Measurements from ENCODE around the gene MAP6.

Gene MAP6

GRCh38 chr11:75665990-75666389 is 2.8 kb downstream of the MAP6 start:
- no peak for DNase-seq

DNA sequence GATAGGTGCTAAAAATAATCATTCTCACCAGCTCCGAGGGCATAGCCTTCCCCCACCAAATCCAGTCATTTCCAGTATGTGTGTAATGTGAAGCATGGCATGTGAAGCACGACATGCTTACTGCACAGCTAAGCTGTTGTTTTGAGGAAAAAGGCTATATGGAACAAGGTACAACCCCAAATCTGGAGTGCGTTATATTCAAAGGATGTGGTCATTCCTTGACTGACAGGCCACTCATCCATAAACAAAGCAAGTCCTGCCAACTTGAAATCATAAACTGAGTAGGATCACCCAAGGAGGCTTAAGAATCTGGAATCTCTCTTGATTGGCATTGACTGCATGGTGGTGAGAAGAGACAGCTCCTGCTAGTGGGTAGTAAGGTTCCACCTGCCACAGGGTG is 3.7 kb downstream of the MAP6 start:
- no peak for DNase-seq

DNA sequence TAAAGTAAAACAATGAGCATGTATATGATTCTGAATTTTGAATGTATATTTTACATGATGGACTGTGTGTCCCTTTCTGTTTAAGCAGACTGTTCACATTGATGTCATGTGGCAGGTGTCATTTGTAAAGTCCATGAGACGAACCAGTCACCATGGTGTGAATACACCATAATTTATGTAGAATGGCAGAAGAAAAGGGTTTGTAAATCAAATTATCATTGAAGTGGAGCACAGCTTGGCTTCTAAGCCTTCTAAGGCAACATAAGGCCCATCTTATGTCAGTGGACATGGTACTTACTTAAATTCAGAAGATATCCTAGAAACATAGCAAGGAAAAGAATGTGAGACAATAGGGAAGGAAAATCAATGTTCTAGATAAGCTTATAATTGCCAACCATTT is 4.4 kb downstream of the MAP6 start:
- no peak for DNase-seq

DNA sequence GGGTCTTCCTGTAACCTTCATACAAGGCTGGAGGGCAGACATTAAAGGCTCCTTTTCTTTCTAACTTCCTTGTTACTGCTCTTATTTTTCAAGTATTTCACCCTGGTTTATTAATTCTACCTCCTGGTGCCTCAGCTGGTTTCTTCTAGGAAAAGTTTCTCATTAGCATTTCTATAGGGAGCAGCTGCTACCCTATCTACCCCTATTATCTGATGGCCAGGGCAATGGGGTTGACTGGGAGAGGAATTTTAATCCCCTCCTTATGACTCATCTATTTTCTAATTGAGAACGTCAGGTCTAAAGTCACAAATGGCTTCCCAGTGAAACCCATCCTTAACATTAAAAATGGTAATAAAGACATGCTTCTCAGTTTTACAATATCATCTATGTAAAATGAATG is 5.0 kb downstream of the MAP6 start:
- DNase-seq = no peak

DNA sequence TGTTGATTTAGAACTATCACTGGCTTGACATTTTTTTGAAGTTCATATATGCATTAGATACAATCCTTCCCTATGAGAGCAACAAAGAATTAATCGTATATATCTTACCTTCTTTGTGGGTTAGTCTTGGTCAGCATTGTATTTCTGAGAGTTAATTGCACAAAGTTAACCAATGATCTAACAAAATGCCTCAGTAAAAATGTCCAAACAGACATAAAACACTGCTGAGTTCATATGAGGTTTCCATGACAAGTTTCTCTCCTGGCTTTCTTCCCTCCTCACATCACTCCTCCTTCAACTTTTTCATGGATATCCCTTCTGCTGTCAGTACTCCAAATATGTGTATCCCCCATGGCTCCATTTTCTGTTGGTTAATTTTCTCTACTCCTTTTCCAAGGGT is 9.0 kb downstream of the MAP6 start:
- no peak for DNase-seq

GRCh38 chr11:75656044-75656727 is 12.7 kb downstream of the MAP6 start:
- DNase-seq = no peak

DNA sequence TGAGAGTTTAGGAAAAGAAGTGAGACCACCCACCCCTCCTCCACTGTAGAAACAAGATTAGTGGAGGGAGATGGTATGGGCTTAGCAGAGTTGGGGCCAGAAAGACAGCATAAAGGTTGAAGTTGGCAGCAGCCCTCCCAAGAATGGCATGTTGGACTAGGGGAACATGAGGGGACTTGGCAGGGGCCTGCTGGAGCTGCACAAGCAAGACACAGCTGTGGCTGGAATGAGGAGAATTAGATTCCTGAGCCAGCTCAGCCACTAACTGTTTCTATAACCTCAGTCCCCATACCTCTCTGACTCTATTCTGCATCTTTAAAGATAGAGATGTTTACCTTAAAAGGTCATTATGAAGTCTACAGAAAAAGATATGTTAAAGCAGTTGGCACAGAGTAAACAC is 13.2 kb downstream of the MAP6 start:
- no peak for DNase-seq

GRCh38 chr11:75654314-75654713 is 14.5 kb downstream of the MAP6 start:
- no peak for DNase-seq

GRCh38 chr11:75653532-75653931 is 15.3 kb downstream of the MAP6 start:
- DNase-seq = no peak

- no peak for DNase-seq
Measured at GRCh38 chr11:75652936-75653335, 15.9 kb downstream of the MAP6 start.

DNA sequence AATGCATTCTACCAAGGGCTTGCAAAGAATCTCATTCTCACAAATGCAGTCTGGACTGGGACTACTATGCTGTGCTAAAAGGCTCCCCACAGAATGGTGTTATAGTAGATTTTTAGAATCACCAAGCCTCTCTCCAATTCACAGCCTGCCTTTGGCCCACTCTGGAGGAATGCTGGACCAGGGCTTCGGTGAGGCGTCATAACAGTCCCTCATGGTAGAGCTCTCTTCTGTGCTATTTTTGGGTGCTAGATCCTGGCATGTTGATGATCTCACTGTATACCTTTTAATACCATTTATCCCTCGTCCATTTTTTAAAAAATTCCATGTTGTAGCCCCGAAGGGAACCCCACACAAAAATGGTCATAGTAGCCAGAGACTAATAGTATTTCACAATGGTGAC is 17.6 kb downstream of the MAP6 start:
- no peak for DNase-seq

DNA sequence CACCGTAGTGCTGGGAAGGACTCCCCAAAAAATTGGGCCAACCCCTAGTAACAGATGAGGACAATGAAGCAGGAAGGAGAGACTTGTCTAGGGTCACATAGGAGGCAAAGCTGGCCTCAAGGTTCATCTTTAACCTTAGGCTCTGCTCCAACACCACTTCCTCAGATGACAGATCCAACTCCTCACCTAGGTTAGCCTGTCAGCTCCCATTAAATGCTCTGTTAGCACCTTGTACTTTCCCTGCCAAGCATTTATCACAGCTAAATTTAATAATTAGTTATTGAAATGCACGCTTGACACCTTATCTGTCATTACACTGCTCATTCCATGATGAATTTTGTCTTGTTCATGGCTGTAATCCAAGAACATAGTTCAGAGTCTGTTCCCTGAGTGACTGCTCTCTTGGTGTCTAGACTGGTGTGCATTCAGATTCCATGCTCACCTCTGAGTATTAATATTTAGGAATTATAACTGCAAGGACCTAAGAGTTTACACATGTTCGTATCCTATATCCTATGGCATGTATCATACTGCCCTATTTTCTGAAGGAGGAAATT is 18.6 kb downstream of the MAP6 start:
- no peak for DNase-seq

DNA sequence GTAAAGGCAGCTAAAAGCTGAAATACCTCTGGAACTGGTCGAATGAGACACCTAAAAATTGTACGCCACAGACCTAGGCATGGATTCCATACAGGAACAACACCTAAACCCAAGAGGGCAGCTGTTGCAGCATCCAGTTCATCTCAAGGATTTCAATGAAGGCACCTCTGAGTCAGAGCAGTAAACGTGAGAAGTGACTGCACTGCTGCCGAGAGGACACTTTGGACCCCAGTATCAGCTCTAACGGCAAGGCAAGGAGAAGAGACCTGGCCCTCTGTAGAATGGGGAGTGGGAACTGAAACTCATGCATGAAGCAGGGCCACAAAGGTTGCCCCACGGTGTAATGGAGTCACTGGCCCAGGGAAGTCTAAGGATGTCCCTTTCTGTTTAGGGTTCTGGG is 23.9 kb downstream of the MAP6 start:
- no peak for DNase-seq

DNA sequence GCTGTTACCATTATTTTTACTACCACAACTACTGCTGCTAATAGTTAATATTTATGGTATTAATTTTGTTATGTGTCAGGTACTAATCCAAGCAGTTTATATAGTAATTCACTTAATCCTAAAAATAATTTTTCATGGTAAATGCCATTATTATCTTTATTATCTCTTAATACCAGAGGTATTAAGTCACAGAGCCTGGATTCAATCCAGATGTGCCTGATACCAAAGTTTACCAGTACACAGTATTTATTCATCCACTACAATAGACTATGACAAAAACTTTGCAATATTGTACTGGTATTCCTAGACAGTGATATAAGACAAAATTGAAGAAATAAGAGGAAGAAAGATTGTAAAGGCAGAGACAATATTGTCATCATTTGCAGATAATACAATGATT is 24.5 kb downstream of the MAP6 start:
- DNase-seq = no peak

GRCh38 chr11:75642402-75643113 is 26.3 kb downstream of the MAP6 start:
- DNase-seq = no peak

DNA sequence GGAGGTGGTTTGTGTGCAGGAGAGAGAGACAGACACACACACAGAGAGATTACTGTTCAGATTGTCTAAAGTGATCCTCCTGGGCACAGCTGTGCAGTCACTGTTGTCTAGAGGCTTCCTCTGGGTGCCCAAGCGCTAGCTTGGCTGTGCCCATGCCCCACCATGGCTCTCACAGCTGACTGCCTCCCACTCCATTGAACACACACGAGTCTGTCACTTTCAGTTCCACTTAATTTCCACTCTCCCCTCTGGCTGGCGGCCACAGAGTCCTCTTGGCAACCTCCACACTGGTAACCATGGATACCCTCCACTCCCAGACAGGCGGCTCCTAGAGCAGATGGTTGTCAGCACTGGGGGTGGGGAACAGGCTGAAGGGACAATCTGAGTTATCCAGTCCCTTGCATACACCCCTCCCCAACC is 29.1 kb downstream of the MAP6 start:
- DNase-seq = peak; percentile 96

DNA sequence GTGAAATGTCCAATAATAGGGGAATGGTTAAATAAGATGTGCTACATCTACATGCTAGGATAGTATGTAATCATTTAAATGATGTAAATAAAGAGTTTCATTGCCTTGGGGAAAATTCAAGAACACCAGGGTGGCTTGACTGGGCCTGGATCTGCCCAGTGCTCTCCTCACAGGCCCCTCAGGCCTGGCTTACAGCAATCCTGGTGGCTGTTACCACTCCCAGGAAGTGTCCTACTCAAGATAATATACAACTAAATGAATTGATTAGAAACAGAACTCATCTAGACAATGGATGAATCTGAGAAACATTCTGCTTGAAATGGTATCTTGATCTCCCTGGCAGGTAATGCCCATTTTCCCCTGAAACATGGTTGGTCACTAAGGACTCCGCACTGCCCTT is 30.8 kb downstream of the MAP6 start:
- no peak for DNase-seq

DNA sequence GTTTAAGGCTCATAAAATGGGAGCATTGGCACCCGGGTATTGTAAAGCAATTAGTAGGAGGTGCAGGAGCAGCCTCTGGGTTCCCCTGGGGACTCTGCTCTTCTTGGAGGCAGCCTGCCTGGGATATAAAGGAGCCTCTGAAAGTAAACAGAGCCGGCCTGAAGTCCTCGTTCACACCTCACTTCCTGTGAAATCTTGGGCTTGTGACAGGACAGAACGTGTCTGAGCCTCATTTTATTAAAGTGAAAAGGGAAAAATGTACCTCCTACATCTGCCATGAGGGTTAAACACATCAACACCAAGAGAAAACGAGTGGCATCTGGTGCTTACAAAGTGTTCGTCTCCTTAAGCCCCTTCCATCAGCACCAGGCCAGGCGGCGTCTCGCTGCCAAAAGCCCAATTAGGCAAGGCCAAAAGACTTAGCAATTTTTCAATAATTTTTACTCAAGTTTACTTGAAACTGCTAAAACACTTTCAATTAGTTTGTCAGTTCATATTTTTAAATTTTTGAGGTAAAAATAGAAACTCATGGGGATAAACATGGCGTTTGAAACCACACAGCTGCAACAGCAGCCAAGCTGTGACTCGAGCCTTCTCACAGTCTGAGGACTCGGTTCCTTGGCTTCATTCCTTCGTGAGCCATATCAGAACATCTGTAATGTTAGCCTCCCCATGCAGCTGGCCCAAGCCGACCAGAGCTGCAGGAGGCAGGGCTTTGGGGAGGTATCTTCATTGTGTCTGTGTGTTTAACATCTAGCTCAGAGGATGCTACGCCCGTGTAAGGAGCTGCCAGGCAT is 33.6 kb downstream of the MAP6 start:
- peak; percentile 79 for DNase-seq

DNA sequence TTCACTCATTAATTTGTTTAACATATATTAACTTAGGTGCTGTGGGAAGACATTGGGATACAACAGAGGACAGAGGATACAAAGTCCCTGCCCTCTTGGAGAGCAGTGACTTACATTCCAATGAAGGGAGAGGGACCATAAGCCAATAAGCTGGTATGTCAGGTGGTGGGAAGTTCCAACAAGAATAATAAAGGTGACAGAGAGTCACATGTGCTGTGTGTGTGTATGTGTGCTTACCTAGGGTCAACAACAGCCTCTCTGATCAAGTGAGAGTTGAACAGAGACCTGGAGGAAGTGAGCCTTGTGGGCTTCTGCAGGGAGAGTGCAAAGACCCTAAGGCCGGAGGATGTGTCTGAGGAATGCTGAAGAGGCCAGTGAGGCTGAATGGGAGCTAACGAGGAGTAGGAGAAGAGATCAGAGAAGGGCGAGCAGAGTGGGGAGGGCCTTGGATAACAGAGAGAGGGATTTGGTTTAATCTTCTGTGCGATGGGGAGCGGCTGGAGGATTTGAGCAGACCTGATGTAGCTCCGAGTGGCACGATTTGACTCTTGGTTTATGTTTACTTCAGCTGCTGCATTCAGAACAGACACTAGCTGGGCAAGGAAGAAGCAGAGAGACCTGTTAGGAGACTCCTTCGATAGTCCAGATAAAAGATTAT is 35.3 kb downstream of the MAP6 start:
- no peak for DNase-seq

DNA sequence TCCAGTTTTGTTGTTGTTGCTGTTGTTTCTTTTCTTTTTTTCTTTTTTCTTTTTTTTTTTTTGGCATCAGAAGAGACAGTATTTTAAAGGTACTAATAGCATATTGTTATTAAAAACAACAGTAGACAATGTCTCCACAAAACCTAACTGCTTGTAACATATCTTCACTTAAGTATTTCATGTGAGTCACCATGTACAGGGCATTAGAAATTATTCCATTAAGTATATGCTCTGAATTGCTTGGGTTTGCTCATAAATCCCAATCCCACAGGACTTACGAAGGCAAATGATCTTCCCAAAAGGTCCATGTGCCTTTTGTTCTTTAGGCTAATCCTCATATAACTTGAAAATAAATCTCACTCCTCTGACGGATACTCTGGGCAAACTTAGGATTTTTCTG is 35.9 kb downstream of the MAP6 start:
- DNase-seq = no peak

DNA sequence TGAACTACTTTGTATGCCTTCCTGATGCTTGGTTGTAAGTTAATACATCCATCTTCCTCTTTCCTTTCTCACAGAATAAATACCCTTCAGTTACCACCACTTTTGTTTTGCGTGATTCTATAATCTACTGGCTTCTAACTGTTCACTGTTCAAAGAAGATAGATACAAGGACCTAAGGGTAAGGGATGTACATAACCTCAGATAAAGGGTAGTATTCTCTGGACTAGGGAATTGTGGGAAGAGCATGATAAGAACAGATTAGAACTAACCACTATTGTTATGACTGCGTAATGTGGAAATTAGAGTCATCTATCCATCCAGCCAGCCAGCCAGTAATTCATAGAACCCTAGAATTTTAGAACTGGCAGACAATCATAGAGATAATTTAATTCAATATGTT is 36.4 kb downstream of the MAP6 start:
- DNase-seq = no peak

DNA sequence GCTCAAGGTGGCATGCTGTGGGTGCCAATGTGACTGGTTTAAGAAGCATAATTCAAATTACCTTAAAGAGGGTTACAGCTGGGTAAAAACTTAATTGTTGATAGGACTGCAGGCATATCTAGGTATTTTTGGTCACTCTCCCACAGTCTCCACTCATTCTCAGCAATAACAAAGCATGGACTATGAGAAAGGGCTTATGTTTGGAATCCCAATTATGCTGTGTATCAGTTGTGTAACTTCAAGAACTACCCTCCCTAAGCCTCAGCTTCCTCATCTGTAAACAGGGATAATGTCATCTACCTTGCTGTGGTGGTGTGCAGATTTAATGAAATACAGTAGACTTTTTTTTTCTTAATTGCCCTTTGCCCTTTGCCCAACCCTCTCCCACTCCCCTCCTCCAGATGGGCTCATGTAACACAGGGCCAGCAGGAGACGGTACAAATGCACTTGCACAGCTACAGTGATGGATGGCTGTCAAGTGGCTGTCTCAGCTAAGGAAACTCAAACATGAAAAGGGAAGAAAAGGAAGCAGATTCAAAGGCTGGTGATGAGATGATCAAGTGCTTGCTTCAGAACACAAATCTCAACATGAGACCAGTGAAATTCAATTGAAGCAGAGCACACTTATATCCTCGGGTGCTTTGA is 37.6 kb downstream of the MAP6 start:
- DNase-seq = no peak

Measured in RPMI8226 (cell line).